Medulla oblongata (tissue), 1 donor: ENCODE data around the gene TRIOBP.

Source experiments
- DNase-seq: peaks from one replicate; pipeline ENCODE4 v3.0.0-alpha.2; 2015; ENCODE audit errors: extremely low spot score

TRIOBP gene

GRCh38 chr22:37823134-37823985, 126.5 kb downstream of the TRIOBP start, which contains the start of gene GALR3:
Gene GALR3 (plus strand): TSS chr22:37823382. CDS start chr22:37823407, 25 bp downstream.
- no peak for DNase-seq

DNA sequence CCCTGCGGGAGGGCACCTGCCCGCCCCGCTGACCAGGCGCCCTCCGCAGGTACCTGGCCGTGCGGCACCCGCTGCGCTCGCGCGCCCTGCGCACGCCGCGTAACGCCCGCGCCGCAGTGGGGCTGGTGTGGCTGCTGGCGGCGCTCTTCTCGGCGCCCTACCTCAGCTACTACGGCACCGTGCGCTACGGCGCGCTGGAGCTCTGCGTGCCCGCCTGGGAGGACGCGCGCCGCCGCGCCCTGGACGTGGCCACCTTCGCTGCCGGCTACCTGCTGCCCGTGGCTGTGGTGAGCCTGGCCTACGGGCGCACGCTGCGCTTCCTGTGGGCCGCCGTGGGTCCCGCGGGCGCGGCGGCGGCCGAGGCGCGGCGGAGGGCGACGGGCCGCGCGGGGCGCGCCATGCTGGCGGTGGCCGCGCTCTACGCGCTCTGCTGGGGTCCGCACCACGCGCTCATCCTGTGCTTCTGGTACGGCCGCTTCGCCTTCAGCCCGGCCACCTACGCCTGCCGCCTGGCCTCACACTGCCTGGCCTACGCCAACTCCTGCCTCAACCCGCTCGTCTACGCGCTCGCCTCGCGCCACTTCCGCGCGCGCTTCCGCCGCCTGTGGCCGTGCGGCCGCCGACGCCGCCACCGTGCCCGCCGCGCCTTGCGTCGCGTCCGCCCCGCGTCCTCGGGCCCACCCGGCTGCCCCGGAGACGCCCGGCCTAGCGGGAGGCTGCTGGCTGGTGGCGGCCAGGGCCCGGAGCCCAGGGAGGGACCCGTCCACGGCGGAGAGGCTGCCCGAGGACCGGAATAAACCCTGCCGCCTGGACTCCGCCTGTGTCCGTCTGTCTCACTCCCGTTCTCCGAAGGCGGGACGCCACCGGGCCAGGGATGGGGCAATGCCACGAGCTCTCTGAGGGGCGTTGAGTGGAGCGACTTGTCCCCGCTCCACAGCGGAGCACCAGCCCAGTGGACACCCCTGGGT, 128.1 kb downstream of the TRIOBP start:
- DNase-seq: no peak
